Mucosa of rectum (tissue), 2 donors: ENCODE data around the gene BNIP2.
"Not testable (repeated sequence)": the region's sequence is repeated elsewhere in the genome, so short reads cannot be mapped to it uniquely, and the experiment has no call there.

ENCODE experiments used
- H3K27ac ChIP-seq, 2 donors: one replicate each; pipeline ENCODE4 v1.7.0; 2013; ENCODE audit warnings: inconsistent platforms in 2 of 2, low read depth in 2 of 2, low read length in 2 of 2
- H3K27me3 ChIP-seq, 2 donors: one replicate each; pipeline ENCODE4 v1.7.0; 2013; ENCODE audit warnings: low read length in 2 of 2; ENCODE audit not compliant: control insufficient read depth in 2 of 2, insufficient read depth in 2 of 2
- H3K36me3 ChIP-seq, 2 donors: one replicate each; pipeline ENCODE4 v1.7.0; 2013; ENCODE audit warnings: low read length in 2 of 2; ENCODE audit not compliant: control insufficient read depth in 2 of 2, insufficient read depth in 2 of 2
- H3K4me1 ChIP-seq, 2 donors: one replicate each; pipeline ENCODE4 v1.7.0; 2013; ENCODE audit warnings: low read length in 2 of 2, mild to moderate bottlenecking in 1 of 2; ENCODE audit not compliant: control insufficient read depth in 2 of 2, insufficient read depth in 2 of 2
- H3K4me3 ChIP-seq, 2 donors: one replicate each; pipeline ENCODE4 v1.7.0; 2013; ENCODE audit warnings: low read length in 2 of 2
- H3K9ac ChIP-seq, 2 donors: one replicate each; pipeline ENCODE4 v1.7.0; 2013; ENCODE audit warnings: low read length in 2 of 2, low read depth in 1 of 2, mild to moderate bottlenecking in 1 of 2
- H3K9me3 ChIP-seq, 2 donors: one replicate each; pipeline ENCODE4 v1.7.0; 2013; ENCODE audit warnings: low read length in 2 of 2; ENCODE audit not compliant: control insufficient read depth in 2 of 2
- donor health status: healthy.
- donor health status: Normal muscosa, but diverticular disease.

The BNIP2 gene

DNA sequence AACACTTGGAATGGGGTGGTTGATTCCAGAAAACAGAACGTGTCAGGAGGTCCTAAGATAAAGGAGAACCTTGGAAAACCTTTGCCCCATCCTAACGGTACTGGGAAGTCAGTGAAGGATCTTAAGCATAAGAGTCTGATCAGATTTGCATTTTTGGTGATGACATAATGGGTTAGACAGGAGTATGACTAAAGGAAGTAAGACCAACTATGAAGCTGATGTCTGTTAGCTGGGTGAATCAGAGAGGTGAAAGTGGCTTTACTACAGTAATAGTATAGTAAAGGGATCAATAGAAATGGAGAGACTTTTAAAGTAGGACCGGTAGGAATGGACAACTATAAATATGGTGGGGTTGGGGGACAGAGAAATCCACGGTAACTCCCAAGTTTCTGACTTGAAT, 44.4 kb downstream of the BNIP2 start:
- no peak overlapping the region for H3K4me3 ChIP-seq
- peaks cover 20 to 27% of the 10 kb centered on the region in 2 donors for H3K36me3 ChIP-seq
- H3K9ac ChIP-seq = no peak overlapping the region
- H3K4me1 ChIP-seq = no peaks in the 10 kb centered on the region
- H3K27me3 ChIP-seq = no peaks in the 10 kb centered on the region
- H3K27ac ChIP-seq = no peak overlapping the region
- no peaks in the 10 kb centered on the region for H3K9me3 ChIP-seq

DNA sequence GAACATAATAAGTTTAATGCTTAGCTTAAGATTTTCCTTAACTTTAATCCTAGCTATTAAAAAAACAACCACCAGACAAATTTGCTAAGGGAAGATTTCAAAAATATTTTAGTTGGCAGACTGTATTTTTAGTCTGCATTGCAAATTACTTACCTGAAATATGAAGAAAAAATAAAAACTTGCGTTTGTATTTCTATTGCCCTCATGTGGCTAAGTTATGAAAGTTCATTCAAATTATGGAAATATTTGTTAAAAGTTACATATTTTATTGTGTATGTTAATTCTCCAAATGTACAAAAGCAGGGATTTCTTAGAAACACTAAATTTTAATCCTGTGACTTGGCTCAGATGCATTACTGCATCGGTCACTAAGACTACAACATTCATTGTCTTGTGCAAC, 46.8 kb downstream of the BNIP2 start:
- Histone ChIP-seq H3K9ac (no peak overlapping the region), H3K9me3 (no peaks in the 10 kb centered on the region), H3K4me3 (no peak overlapping the region), H3K36me3 (peaks cover 23 to 24% of the 10 kb centered on the region in 2 donors), H3K27ac (no peak overlapping the region), H3K4me1 (no peaks in the 10 kb centered on the region), H3K27me3 (no peaks in the 10 kb centered on the region)

DNA sequence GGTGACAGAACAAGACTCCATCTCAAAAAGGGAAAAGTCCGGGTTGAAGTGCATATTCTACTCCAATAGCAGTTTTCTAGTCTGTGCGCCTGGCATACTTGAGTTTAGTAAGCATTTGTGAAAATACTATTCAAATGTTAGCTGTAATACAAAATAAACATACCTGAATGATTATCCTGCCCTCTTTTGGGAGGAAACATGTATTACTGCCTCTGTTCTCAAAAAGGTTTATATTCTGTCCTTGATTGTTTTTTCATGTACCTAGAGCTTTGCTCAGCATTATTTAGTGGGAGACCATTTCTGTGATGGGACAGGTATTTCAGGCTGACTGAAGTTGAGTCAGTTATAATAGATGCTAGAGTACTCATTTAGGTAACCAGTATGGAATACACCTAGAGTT, 51.6 kb downstream of the BNIP2 start:
- H3K4me3 ChIP-seq, H3K9ac ChIP-seq, H3K27ac ChIP-seq, H3K27me3 ChIP-seq, H3K4me1 ChIP-seq, H3K9me3 ChIP-seq: not testable (repeated sequence)
- H3K36me3 ChIP-seq = peaks cover 13 to 14% of the 10 kb centered on the region in 2 donors

DNA sequence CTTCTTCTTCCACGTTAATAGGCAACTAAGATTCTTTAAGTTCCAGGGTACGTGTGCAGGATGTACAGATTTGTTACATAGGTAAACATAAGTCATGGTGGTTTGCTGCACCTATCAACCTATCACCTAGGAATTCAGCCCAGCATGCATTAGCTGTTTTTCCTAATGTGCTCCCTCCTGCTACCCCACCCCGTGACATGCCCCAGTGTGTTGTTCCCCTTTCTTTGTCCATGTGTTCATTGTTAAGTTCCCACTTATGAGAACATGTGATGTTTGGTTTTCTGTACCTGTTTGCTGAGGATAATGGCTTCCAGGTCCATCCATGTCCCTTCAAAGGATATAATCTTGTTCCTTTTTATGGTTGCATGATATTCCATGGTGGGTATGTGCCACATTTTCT, 52.9 kb downstream of the BNIP2 start:
- Histone ChIP-seq H3K9me3 (no peaks in the 10 kb centered on the region), H3K4me1 (no peaks in the 10 kb centered on the region), H3K27ac (no peak overlapping the region), H3K36me3 (peaks cover 13 to 14% of the 10 kb centered on the region in 2 donors), H3K9ac (no peak overlapping the region), H3K4me3 (no peak overlapping the region), H3K27me3 (no peaks in the 10 kb centered on the region)

DNA sequence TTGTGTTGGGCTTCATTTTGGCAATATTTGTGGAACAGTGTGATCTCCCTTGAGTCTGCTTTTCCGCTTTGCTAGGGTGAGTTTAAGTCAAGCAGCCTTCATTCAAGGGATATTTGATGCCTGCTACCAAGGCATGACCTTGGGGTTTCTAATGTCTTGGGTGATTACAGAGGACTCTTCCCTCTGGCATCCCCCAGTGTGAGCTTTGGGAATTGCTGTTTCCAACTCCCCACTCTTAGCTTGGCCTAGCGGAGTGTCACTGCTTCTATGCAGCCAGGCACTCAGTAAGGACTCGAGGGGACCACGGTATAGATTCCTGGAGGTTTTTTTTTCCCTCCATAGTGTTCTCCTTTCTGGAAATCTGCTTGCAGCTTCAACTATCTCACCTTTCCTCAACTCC, 56.4 kb downstream of the BNIP2 start:
- no peak overlapping the region for H3K27ac ChIP-seq
- H3K9me3 ChIP-seq = no peaks in the 10 kb centered on the region
- no peak overlapping the region for H3K9ac ChIP-seq
- no peaks in the 10 kb centered on the region for H3K27me3 ChIP-seq
- H3K36me3 ChIP-seq = peaks cover under 1 to 3% of the 10 kb centered on the region in 2 donors
- no peaks in the 10 kb centered on the region for H3K4me1 ChIP-seq
- H3K4me3 ChIP-seq = no peak overlapping the region

DNA sequence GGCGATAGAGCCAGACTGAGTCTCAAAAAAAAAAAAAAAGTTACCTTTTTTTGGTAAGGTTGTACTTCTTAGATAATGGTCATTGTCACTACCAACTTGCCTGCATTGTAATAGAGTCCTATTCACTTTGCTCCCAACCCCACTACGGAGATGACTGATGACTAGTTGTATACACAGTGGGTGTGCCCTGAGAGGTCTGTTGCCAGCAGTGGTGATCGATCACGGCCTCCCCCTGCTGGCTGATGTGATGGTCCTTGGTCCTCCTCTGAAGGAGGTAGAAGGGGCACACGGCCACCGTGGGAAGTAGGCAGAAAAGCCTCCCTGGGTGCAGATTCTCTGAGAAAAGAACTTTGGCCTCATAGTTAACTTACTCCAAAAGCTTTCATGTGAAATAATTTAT, 66.8 kb downstream of the BNIP2 start:
- Histone ChIP-seq H3K27ac (no peak overlapping the region), H3K36me3 (peaks cover 8 to 16% of the 10 kb centered on the region in 2 donors), H3K4me1 (peaks cover 3 to 9% of the 10 kb centered on the region in 2 donors), H3K27me3 (peaks cover 0 to 3% of the 10 kb centered on the region in 2 donors), H3K4me3 (no peak overlapping the region), H3K9ac (no peak overlapping the region), H3K9me3 (no peaks in the 10 kb centered on the region)

DNA sequence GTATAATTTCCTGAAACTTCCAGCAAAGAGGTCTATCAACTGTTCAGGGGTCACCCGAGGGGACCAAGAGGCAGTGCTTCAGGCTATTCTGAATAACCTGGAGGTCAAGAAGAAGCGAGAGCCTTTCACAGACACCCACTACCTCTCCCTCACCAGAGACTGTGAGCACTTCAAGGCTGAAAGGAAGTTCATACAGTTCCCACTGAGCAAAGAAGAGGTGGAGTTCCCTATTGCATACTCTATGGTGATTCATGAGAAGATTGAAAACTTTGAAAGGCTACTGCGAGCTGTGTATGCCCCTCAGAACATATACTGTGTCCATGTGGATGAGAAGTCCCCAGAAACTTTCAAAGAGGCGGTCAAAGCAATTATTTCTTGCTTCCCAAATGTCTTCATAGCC, 70.7 kb downstream of the BNIP2 start:
- H3K36me3 ChIP-seq = peaks cover 8 to 10% of the 10 kb centered on the region in 2 donors
- peak overlapping the region in 1 of 2 donors; percentile 93 for H3K27ac ChIP-seq
- H3K4me1 ChIP-seq = peaks cover 3 to 13% of the 10 kb centered on the region in 2 donors
- no peaks in the 10 kb centered on the region for H3K9me3 ChIP-seq
- H3K9ac ChIP-seq = peak overlapping the region in 1 of 2 donors; percentile 72
- H3K4me3 ChIP-seq = peak overlapping the region; percentile 51 to 70
- H3K27me3 ChIP-seq = peaks cover 0 to 3% of the 10 kb centered on the region in 2 donors

GRCh38 chr15:59616379-59616778, 72.7 kb downstream of the BNIP2 start:
- Histone ChIP-seq H3K27ac (peak overlapping the region; percentile 74 to 93), H3K27me3 (peaks cover 0 to 3% of the 10 kb centered on the region in 2 donors), H3K4me1 (peaks cover 8 to 13% of the 10 kb centered on the region in 2 donors), H3K36me3 (peaks cover 8 to 10% of the 10 kb centered on the region in 2 donors), H3K4me3 (peak overlapping the region; percentile 67 to 70), H3K9ac (peak overlapping the region; percentile 66 to 72), H3K9me3 (no peaks in the 10 kb centered on the region)

- peaks cover 8 to 10% of the 10 kb centered on the region in 2 donors for H3K36me3 ChIP-seq
- peak overlapping the region; percentile 74 to 93 for H3K27ac ChIP-seq
- peak overlapping the region; percentile 66 to 72 for H3K9ac ChIP-seq
- H3K27me3 ChIP-seq = peaks cover 0 to 3% of the 10 kb centered on the region in 2 donors
- peak overlapping the region; percentile 40 to 70 for H3K4me3 ChIP-seq
- peaks cover 8 to 16% of the 10 kb centered on the region in 2 donors for H3K4me1 ChIP-seq
- H3K9me3 ChIP-seq = no peaks in the 10 kb centered on the region
Measured at GRCh38 chr15:59615661-59616060, 73.5 kb downstream of the BNIP2 start.

DNA sequence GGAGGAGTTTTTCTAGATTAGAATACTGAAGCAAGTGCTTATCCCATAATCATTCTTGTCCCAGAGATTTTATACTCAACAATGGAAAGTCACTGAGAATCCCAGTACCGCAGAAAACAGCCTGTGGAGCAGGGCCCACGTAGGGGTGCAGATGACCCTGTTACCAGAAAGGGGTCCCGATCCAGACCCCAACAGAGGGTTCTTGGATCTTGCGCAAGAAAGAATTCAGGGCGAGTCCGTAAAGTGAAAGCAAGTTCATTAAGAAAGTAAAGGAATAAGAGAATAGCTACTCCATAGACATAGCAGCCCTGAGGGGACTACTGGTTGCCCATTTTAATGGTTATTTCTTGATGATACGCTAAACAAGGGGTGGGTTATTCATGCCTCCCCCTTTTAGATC, 75.0 kb downstream of the BNIP2 start:
- H3K27me3 ChIP-seq = peaks cover 0 to 2% of the 10 kb centered on the region in 2 donors
- H3K4me1 ChIP-seq = peaks cover 7 to 16% of the 10 kb centered on the region in 2 donors
- H3K36me3 ChIP-seq = peaks cover 7% of the 10 kb centered on the region in 2 donors
- peak overlapping the region; percentile 36 to 56 for H3K4me3 ChIP-seq
- peak overlapping the region; percentile 64 to 93 for H3K27ac ChIP-seq
- peak overlapping the region in 1 of 2 donors; percentile 33 for H3K9ac ChIP-seq
- no peaks in the 10 kb centered on the region for H3K9me3 ChIP-seq
